Metanephros (tissue), 1 donor: ENCODE results near the gene CFAP54. TPM values are rescaled to one million over a fixed set of nuclear protein-coding genes. Genes with fewer than 3 reads are reported as not detected.

Experiments used
- total RNA-seq: library from RNA; depleted of rRNA; stranded (reverse); fragments of >200 nt; gene quantifications from one replicate; pipeline ENCODE4 v1.2.3, GENCODE V29; 2014

The CFAP54 gene
- 8.5 TPM for total RNA-seq

GRCh38 chr12:96489392-96490056 is at the start of gene CFAP54:
CFAP54 (plus strand) TSS chr12:96489577; CDS start chr12:96489610, 33 bp downstream.

GRCh38 chr12:96906849-96907670 is 417.7 kb downstream of the CFAP54 start, which contains the start of gene NEDD1:
NEDD1 (plus strand) TSS chr12:96907257; CDS start chr12:96909760, 2,503 bp downstream.

Other genes starting within 250 kb of the CFAP54 start
- gene CDK17, start 89.1 kb upstream of the CFAP54 start, total RNA-seq, result 63.6 TPM